Uterus (tissue), 4 donors: Measurements from ENCODE around the gene PI16. TPM values are rescaled to one million over a fixed set of nuclear protein-coding genes. Genes with fewer than 3 reads are reported as not detected.

ENCODE experiments used
- DNase-seq, 2 donors: peaks; one replicate each; pipeline ENCODE4 v3.0.0-alpha.2; 2019 to 2020
- H3K27ac ChIP-seq, 2 donors: fragments of 200-600 bp; sonication (generic); 1 replicate in 1 of 2; 2 replicates in 1 of 2; pipeline ENCODE4 v1.5.1; 2016 to 2018
- H3K27me3 ChIP-seq, 2 donors: fragments of 200-600 bp; sonication (generic); one replicate each; pipeline ENCODE4 v1.5.1; 2018 to 2019; ENCODE audit warnings: control low read depth in 1 of 2
- H3K36me3 ChIP-seq, 2 donors: fragments of 200-600 bp; sonication (generic); one replicate each; pipeline ENCODE4 v1.5.1; 2019; ENCODE audit warnings: control low read depth in 1 of 2
- H3K4me1 ChIP-seq, 2 donors: fragments of 200-600 bp; sonication (generic); one replicate each; pipeline ENCODE4 v1.5.1; 2018 to 2019; ENCODE audit warnings: control low read depth in 1 of 2
- H3K4me3 ChIP-seq, 2 donors: fragments of 200-600 bp; sonication (generic); 1 replicate in 1 of 2; 2 replicates in 1 of 2; pipeline ENCODE4 v1.5.1; 2018 to 2019; ENCODE audit warnings: mild to moderate bottlenecking in 1 of 2
- H3K9me3 ChIP-seq, 2 donors: fragments of 200-600 bp; sonication (generic); one replicate each; pipeline ENCODE4 v1.5.1; 2019; ENCODE audit warnings: control low read depth in 1 of 2
- POLR2A ChIP-seq, 2 donors: fragments of 450-650 bp; IDR thresholded peaks; one replicate each; pipeline ENCODE4 v1.6.1; 2016; ENCODE audit warnings: antibody characterized with exemption in 2 of 2, mild to moderate bottlenecking in 1 of 2, moderate library complexity in 1 of 2
- intact Hi-C: fragments of 100-400 bp; cut with DNase I; formaldehyde crosslinking; loops from one replicate; pipeline ENCODE4 v1.15.1; 2023; ENCODE audit warnings: low total_unique reads
- total RNA-seq, 4 donors: library from RNA; depleted of rRNA in 3 of 4; stranded (reverse); fragments of >200 nt in 3 of 4; gene quantifications; one replicate each; pipeline versions ENCODE4 v1.1.0 to v1.2.4, GENCODE V29; 2014 to 2023
- TF ChIP-seq, protein P1 (sequence below), 4 experiments: fragments of 200-600 bp in 2 of 4; fragments of 450-650 bp in 2 of 4; sonication (generic) in 2 of 4; IDR thresholded peaks; one replicate each; pipeline ENCODE4 v1.5.1; 2016 to 2019; ENCODE audit warnings: antibody characterized with exemption in 4 of 4, mild to moderate bottlenecking in 2 of 4, moderate library complexity in 1 of 4
- donor health status: DM: yes; HTN: yes; CAD: no.

Gene PI16
- total RNA-seq, 4 donors from 2014 or later: 1.2 to 32.4 (median 6.7) TPM

DNA sequence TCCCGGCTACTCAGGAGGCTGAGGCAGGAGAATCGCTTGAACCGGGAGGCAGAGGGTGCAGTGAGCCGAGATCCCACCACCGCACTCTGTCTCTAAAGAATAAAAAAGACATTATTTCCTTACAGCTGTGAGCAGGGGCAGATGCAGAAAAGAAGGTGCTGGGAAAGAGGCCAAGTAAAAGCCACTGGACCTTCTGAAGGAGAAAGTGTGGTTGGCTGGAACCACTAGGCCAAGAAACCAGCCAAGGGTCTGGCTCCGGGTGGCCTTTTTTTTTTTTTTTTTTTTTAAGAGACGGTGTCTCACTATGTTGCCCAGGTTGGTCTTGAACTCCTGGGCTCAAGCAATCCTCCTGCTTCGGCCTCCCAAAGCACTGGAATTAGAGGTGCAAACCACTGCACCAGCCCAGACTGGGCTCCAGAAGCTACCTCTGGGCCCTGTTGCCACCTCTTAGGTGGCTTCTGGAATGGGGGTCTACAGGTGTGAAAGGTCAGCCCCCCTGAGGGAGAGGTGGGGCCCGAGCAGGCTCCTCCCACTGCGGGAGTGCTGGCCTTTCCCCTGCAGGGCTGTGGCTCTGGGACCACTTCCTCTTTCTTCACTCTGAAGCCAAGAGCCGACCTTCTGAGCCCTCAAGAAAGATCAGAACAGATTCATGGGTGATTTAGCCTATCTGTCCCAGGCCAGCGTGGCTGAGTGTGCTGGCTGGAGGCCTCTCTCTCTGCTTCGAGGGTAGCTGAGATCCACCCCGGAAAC is 50.7 kb downstream of the PI16 start, which contains the start of gene FGD2:
Gene FGD2, plus strand, starts transcription at position 595 of the 750 bp plus-strand sequence. CDS start 163 bp downstream, outside the sequence.
- no peak for DNase-seq
- no peak within 1 kb of the TSS for H3K27ac ChIP-seq
- H3K9me3 ChIP-seq: no peaks in the 10 kb centered on the region
- no peaks in the 10 kb centered on the region for H3K27me3 ChIP-seq
- H3K4me1 ChIP-seq: no peaks in the 10 kb centered on the region
- no peak within 1 kb of the TSS for H3K4me3 ChIP-seq
- no peak for TF ChIP-seq POLR2A (IDR thresholded peaks at IDR 0.05)
- TF ChIP-seq, protein P1, sequence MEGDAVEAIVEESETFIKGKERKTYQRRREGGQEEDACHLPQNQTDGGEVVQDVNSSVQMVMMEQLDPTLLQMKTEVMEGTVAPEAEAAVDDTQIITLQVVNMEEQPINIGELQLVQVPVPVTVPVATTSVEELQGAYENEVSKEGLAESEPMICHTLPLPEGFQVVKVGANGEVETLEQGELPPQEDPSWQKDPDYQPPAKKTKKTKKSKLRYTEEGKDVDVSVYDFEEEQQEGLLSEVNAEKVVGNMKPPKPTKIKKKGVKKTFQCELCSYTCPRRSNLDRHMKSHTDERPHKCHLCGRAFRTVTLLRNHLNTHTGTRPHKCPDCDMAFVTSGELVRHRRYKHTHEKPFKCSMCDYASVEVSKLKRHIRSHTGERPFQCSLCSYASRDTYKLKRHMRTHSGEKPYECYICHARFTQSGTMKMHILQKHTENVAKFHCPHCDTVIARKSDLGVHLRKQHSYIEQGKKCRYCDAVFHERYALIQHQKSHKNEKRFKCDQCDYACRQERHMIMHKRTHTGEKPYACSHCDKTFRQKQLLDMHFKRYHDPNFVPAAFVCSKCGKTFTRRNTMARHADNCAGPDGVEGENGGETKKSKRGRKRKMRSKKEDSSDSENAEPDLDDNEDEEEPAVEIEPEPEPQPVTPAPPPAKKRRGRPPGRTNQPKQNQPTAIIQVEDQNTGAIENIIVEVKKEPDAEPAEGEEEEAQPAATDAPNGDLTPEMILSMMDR (IDR thresholded peaks at IDR 0.05): no peak
- H3K36me3 ChIP-seq: no peaks in the 10 kb centered on the region
- intact Hi-C loops: no loop called here

DNA sequence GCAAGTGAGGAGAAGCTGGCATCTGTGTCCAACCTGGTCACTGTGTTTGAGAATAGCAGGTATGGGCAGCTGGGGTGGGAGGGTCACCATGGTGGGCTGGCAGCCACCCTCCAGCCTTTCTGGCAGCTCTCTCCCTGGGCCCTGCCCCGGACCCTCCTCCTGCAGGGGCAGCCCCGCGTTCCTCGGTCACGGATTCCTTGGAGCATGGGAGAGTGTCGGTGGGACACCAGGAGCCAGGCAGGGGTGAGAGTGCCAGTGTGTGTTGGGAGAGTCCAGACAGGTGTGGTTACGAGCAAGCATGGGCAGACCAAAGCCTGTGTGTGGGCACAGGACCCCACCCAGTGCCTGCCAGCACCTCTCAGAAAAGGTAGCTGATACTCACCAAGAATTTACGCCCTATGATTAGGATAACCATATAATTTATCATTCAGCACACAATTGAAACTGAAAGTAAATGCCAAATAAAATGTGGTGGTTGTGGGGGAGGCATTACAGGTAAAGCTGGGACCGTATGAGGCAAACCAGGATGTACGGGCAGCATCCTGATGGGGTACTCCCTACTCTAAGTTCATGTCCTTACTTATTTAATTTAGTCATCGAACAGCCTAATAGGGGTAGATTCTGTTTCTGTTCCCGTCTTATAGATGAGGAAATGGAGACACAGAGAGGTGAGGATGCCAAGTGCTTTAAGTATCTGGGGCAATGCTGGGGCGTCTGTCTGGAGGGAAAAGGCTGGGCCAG is 51.5 kb downstream of the PI16 start:
- Histone ChIP-seq H3K27ac (no peak overlapping the region), H3K36me3 (no peaks in the 10 kb centered on the region), H3K4me3 (no peak overlapping the region), H3K4me1 (no peaks in the 10 kb centered on the region), H3K9me3 (no peaks in the 10 kb centered on the region), H3K27me3 (no peaks in the 10 kb centered on the region)
- intact Hi-C loops: no loop called here
- DNase-seq: no peak
- TF ChIP-seq, protein P1 (IDR thresholded peaks at IDR 0.05): no peak
- TF ChIP-seq POLR2A (IDR thresholded peaks at IDR 0.05): no peak

DNA sequence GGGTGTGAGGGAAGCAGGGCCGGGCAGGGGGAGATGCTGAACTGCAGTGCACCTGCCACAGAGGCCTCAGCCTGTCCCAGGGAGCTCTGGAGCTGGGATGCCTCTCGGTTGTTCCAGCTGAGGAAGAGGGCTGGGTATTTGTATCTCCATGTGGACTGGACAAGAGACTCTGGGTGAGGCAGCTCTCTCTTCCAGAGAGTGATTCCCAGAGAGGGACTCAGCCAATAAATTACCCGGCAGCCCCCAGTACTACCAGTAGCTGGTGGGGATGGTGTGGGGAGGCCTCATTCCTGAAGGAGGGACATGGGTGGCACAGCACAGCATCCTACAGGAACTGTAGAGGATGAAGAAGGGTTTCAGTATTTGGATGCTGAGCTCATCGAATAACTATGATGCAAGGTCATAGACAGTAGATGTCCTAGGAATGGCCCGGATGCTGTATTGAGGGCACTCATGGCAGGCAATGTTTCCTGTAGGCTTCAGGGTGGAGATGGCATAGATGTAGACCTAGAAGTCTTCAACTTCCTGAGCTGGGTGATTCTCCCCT is 52.3 kb downstream of the PI16 start:
- Histone ChIP-seq H3K9me3 (no peaks in the 10 kb centered on the region), H3K27me3 (no peaks in the 10 kb centered on the region), H3K4me3 (no peak overlapping the region), H3K27ac (no peak overlapping the region), H3K4me1 (no peaks in the 10 kb centered on the region), H3K36me3 (no peaks in the 10 kb centered on the region)
- TF ChIP-seq, protein P1 (IDR thresholded peaks at IDR 0.05): no peak
- TF ChIP-seq POLR2A (IDR thresholded peaks at IDR 0.05): no peak
- DNase-seq: no peak
- intact Hi-C loops: no loop called here

DNA sequence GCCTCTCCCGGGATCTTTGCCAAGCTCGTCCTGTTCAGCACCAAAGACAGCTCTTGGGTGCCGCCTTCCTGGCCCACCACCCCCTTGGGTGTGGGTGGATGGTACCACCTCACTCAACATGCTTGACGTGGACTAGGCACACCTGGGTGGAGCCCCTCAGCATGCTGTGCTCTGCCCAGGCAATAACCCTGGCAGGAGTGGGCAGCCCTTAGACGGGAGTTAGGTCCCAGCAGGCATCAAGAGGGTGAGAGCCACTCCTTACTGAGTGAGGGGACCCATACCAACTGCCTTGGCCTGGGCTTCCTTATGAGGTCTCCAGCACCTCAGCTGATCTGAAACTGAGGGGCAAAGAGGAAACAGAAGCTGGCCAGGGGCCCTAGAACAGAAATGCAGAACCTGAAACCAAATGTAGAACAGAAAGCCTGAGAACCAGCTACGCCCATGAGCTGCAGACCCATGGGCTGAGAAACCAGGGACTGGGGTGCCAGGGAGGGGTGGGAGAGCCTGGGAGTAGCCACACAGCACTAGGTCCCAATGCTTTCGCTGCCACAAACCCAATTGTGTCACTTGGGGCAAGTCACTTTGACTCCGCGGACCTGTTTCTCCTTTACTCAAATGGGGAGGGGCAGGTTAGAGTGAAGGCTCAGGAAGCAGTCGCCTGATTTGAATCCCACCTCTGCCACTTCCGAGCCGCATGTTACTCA is 53.0 kb downstream of the PI16 start:
- Histone ChIP-seq H3K9me3 (no peaks in the 10 kb centered on the region), H3K36me3 (no peaks in the 10 kb centered on the region), H3K27me3 (no peaks in the 10 kb centered on the region), H3K4me3 (no peak overlapping the region), H3K4me1 (no peaks in the 10 kb centered on the region), H3K27ac (no peak overlapping the region)
- TF ChIP-seq, protein P1 (IDR thresholded peaks at IDR 0.05): no peak
- TF ChIP-seq POLR2A (IDR thresholded peaks at IDR 0.05): no peak
- no peak for DNase-seq
- intact Hi-C loops: no loop called here
